GM19328 (cell line): Measurements from ENCODE around the gene PDXK.
A peak's percentile ranks its signal among the peaks of the same experiment; 100 is the strongest.
"Not testable (repeated sequence)": the region's sequence is repeated elsewhere in the genome, so short reads cannot be mapped to it uniquely, and the experiment has no call there.

Source experiments
- ATAC-seq: cut with Tn5 transposase; IDR thresholded peaks from one replicate; pipeline ENCODE4 v1.9.1; 2021; ENCODE audit warnings: mild to moderate bottlenecking, moderate library complexity; ENCODE audit not compliant: unreplicated experiment

PDXK gene

GRCh38 chr21:43697758-43698643, 20.9 kb upstream of the PDXK start:
- ATAC-seq, result no peak

GRCh38 chr21:43699492-43699777, 19.5 kb upstream of the PDXK start:
- not testable (repeated sequence) for ATAC-seq

GRCh38 chr21:43699933-43700599, 18.9 kb upstream of the PDXK start:
- ATAC-seq, result no peak

- ATAC-seq, result no peak
These were observed 16.8 kb upstream of the PDXK start for GRCh38 chr21:43701936-43702784.

- ATAC-seq, result no peak
These were observed 16.2 kb upstream of the PDXK start for GRCh38 chr21:43702785-43703034.

- ATAC-seq, result no peak
These were observed 15.7 kb upstream of the PDXK start for GRCh38 chr21:43703035-43703880.

- ATAC-seq, result no peak
These were observed 11.5 kb upstream of the PDXK start for GRCh38 chr21:43707462-43707861.

- ATAC-seq, result no peak
These were observed 10.1 kb upstream of the PDXK start for GRCh38 chr21:43708745-43709381.

GRCh38 chr21:43712268-43712942, 6.5 kb upstream of the PDXK start:
- no peak for ATAC-seq

- ATAC-seq, result not testable (repeated sequence)
These were observed 5.8 kb upstream of the PDXK start for GRCh38 chr21:43713123-43713522.

- ATAC-seq, result no peak
These were observed 2.4 kb upstream of the PDXK start for GRCh38 chr21:43716376-43717165.

- no peak for ATAC-seq
These were observed 1.6 kb upstream of the PDXK start for GRCh38 chr21:43717166-43717853.

- no peak for ATAC-seq
These were observed 710 bp upstream of the PDXK start for GRCh38 chr21:43717967-43718871.

- peak; percentile 3 for ATAC-seq
These were observed 1.0 kb downstream of the PDXK start for GRCh38 chr21:43719748-43720538.

- ATAC-seq, result no peak
These were observed 1.7 kb downstream of the PDXK start for GRCh38 chr21:43720539-43721166.

GRCh38 chr21:43721206-43721605, 2.3 kb downstream of the PDXK start:
- no peak for ATAC-seq
